Effector CD8-positive, alpha-beta T cell (primary cell): ENCODE data around the gene LYPD3.
"Not testable (repeated sequence)": the region's sequence is repeated elsewhere in the genome, so short reads cannot be mapped to it uniquely, and the experiment has no call there.

ENCODE experiments used
- DNase-seq: peaks from one replicate; lab custom pipeline; 2025; lab: John Stamatoyannopoulos, UW

The LYPD3 gene

GRCh38 chr19:43462383-43462782, 3.0 kb downstream of the LYPD3 start:
- no peak for DNase-seq

- no peak for DNase-seq
These were observed 4.1 kb downstream of the LYPD3 start for GRCh38 chr19:43461303-43461702.

- no peak for DNase-seq
These were observed 4.9 kb downstream of the LYPD3 start for GRCh38 chr19:43460362-43461016.

- DNase-seq: no peak
These were observed 7.6 kb downstream of the LYPD3 start for GRCh38 chr19:43457809-43458208.

GRCh38 chr19:43455321-43456113, 9.9 kb downstream of the LYPD3 start:
- no peak for DNase-seq

- DNase-seq: no peak
These were observed 11.4 kb downstream of the LYPD3 start for GRCh38 chr19:43454031-43454430.

GRCh38 chr19:43452582-43452981, 12.8 kb downstream of the LYPD3 start:
- DNase-seq: no peak

GRCh38 chr19:43450545-43450997, 14.8 kb downstream of the LYPD3 start:
- DNase-seq: no peak

GRCh38 chr19:43447655-43448054, 17.8 kb downstream of the LYPD3 start:
- DNase-seq: no peak

GRCh38 chr19:43446746-43447489, 18.5 kb downstream of the LYPD3 start:
- DNase-seq: peak; percentile 76

GRCh38 chr19:43445426-43445825, 20.0 kb downstream of the LYPD3 start:
- DNase-seq: no peak

GRCh38 chr19:43444531-43445287, 20.7 kb downstream of the LYPD3 start:
- no peak for DNase-seq

- DNase-seq: not testable (repeated sequence)
These were observed 21.3 kb downstream of the LYPD3 start for GRCh38 chr19:43444091-43444490.

GRCh38 chr19:43441716-43442115, 23.7 kb downstream of the LYPD3 start:
- DNase-seq: no peak

GRCh38 chr19:43439709-43440063, 25.7 kb downstream of the LYPD3 start:
- no peak for DNase-seq

GRCh38 chr19:43439032-43439708, 26.2 kb downstream of the LYPD3 start:
- DNase-seq: peak; percentile 9

- no peak for DNase-seq
These were observed 26.9 kb downstream of the LYPD3 start for GRCh38 chr19:43438291-43439031.

- no peak for DNase-seq
These were observed 27.7 kb downstream of the LYPD3 start for GRCh38 chr19:43437712-43438111.

- DNase-seq: not testable (repeated sequence)
These were observed 28.1 kb downstream of the LYPD3 start for GRCh38 chr19:43437284-43437683.

- no peak for DNase-seq
These were observed 29.6 kb downstream of the LYPD3 start for GRCh38 chr19:43435775-43436174.

GRCh38 chr19:43433689-43434088, 31.7 kb downstream of the LYPD3 start:
- DNase-seq: no peak
